Upper lobe of right lung (tissue), 1 donor: ENCODE measurements around the gene SERPINB6. TPM values are rescaled to one million over a fixed set of nuclear protein-coding genes. Genes with fewer than 3 reads are reported as not detected.
"Not testable (repeated sequence)": the region's sequence is repeated elsewhere in the genome, so short reads cannot be mapped to it uniquely, and the experiment has no call there.

Experiments used
- ATAC-seq: fragments of 200-7000 bp; cut with Tn5 transposase; one replicate; pipeline ENCODE4 v1.9.1; 2020; ENCODE audit warnings: mild to moderate bottlenecking, moderate library complexity
- DNase-seq: peaks from one replicate; pipeline ENCODE4 v3.0.0-alpha.2; 2020
- H3K27ac ChIP-seq: fragments of 200-600 bp; one replicate; pipeline ENCODE4 v1.8.0; 2022
- H3K27me3 ChIP-seq: fragments of 200-600 bp; one replicate; pipeline ENCODE4 v1.8.0; 2022; ENCODE audit warnings: mild to moderate bottlenecking
- H3K36me3 ChIP-seq: fragments of 200-600 bp; one replicate; pipeline ENCODE4 v1.8.0; 2022
- H3K4me1 ChIP-seq: fragments of 200-600 bp; one replicate; pipeline ENCODE4 v1.8.0; 2022
- H3K4me3 ChIP-seq: fragments of 200-600 bp; one replicate; pipeline ENCODE4 v1.8.0; 2022; ENCODE audit warnings: mild to moderate bottlenecking
- H3K9me3 ChIP-seq: fragments of 200-600 bp; one replicate; pipeline ENCODE4 v1.8.0; 2022
- CTCF ChIP-seq: fragments of 200-600 bp; IDR thresholded peaks from one replicate; pipeline ENCODE4 v1.8.0; 2022; ENCODE audit warnings: antibody characterized with exemption
- intact Hi-C: fragments of 100-400 bp; cut with DNase I; formaldehyde crosslinking; loops from one replicate; pipeline ENCODE4 v1.11.0; 2022
- total RNA-seq: library from RNA; stranded (reverse); fragmentation: NEBNext Ultra II Directional; extraction: Animal tissue kit (Norgen Biotek cat#: 25700); gene quantifications from one replicate; pipeline ENCODE4 v1.2.1, GENCODE V29; 2021
- donor health status: DM: no; HTN: yes; CAD: no; lungs with severe emphysema.

SERPINB6 gene
- total RNA-seq, 1 donor from 2014 or later = 157 TPM

GRCh38 chr6:2934057-2934456 lies 37.3 kb downstream of the SERPINB6 start:
- Histone ChIP-seq H3K27ac (no peak overlapping the region), H3K4me3 (no peak overlapping the region), H3K36me3 (no peaks in the 10 kb centered on the region), H3K9me3 (no peaks in the 10 kb centered on the region), H3K4me1 (peaks cover 4% of the 10 kb centered on the region), H3K27me3 (no peaks in the 10 kb centered on the region)
- ATAC-seq = no peak
- DNase-seq = no peak
- TF ChIP-seq CTCF = no peak
- intact Hi-C loops = loop anchor here (10.0 kb wide), 2 partner anchors 89 to 139 kb away; partner anchors contain the start of gene SERPINB1

- not testable (repeated sequence) for H3K27me3 ChIP-seq, H3K4me3 ChIP-seq, ATAC-seq, H3K4me1 ChIP-seq, H3K9me3 ChIP-seq, H3K36me3 ChIP-seq, H3K27ac ChIP-seq, DNase-seq
- intact Hi-C loops = loop anchor here (10.0 kb wide), 2 partner anchors 88 to 138 kb away; partner anchors contain the start of gene SERPINB1
Observed at GRCh38 chr6:2932911-2933310, 38.5 kb downstream of the SERPINB6 start.

- DNase-seq (peak; percentile 75), ATAC-seq (peak; percentile 99)
- H3K36me3 ChIP-seq = no peaks in the 10 kb centered on the region
- no peaks in the 10 kb centered on the region for H3K27me3 ChIP-seq
- no peak overlapping the region for H3K27ac ChIP-seq
- intact Hi-C loops = loop anchor here (10.0 kb wide), 2 partner anchors 87 to 137 kb away; partner anchors contain the start of gene SERPINB1
- peak; percentile 98 for TF ChIP-seq CTCF
- no peaks in the 10 kb centered on the region for H3K9me3 ChIP-seq
- no peak overlapping the region for H3K4me3 ChIP-seq
- peaks cover 4% of the 10 kb centered on the region for H3K4me1 ChIP-seq
Observed at GRCh38 chr6:2931970-2932748, 39.2 kb downstream of the SERPINB6 start.

- H3K27ac ChIP-seq = no peak overlapping the region
- no peak for DNase-seq
- no peaks in the 10 kb centered on the region for H3K36me3 ChIP-seq
- ATAC-seq = no peak
- no peaks in the 10 kb centered on the region for H3K27me3 ChIP-seq
- no peak for TF ChIP-seq CTCF
- H3K9me3 ChIP-seq = no peaks in the 10 kb centered on the region
- H3K4me1 ChIP-seq = peaks cover 4% of the 10 kb centered on the region
- intact Hi-C loops = loop anchor here (10.0 kb wide), 2 partner anchors 86 to 136 kb away; partner anchors contain the start of gene SERPINB1
- no peak overlapping the region for H3K4me3 ChIP-seq
Observed at GRCh38 chr6:2931055-2931454, 40.3 kb downstream of the SERPINB6 start.

GRCh38 chr6:2927931-2928330 lies 43.4 kb downstream of the SERPINB6 start:
- DNase-seq, H3K4me1 ChIP-seq, H3K9me3 ChIP-seq, intact Hi-C loops, H3K36me3 ChIP-seq, H3K4me3 ChIP-seq, ATAC-seq, H3K27me3 ChIP-seq, H3K27ac ChIP-seq: not testable (repeated sequence)

GRCh38 chr6:2925842-2926747 lies 45.3 kb downstream of the SERPINB6 start:
- H3K27me3 ChIP-seq, DNase-seq, ATAC-seq, H3K4me1 ChIP-seq, intact Hi-C loops, H3K4me3 ChIP-seq, H3K9me3 ChIP-seq, H3K36me3 ChIP-seq, H3K27ac ChIP-seq: not testable (repeated sequence)
